ENCODE measurements around the gene ZNF462.
"Not testable (repeated sequence)": the region's sequence is repeated elsewhere in the genome, so short reads cannot be mapped to it uniquely, and the experiment has no call there.

Gene ZNF462

DNA sequence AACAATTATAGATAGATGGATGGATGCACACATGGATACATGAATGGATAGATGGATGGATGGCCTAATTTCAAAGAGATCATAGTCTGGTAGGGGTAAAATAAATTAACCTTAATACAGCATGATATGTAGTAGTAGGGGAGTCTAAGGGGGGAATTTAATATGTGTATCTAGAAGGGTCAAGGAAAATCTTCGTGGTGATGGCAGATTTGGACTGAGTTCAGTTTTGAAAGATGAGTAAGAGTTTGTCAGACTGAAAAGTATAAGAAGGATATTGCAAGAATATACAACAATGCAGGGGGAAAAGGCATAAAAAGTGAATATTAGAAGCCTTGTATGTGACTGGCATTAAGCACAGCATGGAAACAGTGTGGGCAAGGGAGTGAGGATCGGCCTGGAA, 98.7 kb downstream of the ZNF462 start:
- DNase-seq (ENCODE audit: low read depth in 2 of 2): no peak

DNA sequence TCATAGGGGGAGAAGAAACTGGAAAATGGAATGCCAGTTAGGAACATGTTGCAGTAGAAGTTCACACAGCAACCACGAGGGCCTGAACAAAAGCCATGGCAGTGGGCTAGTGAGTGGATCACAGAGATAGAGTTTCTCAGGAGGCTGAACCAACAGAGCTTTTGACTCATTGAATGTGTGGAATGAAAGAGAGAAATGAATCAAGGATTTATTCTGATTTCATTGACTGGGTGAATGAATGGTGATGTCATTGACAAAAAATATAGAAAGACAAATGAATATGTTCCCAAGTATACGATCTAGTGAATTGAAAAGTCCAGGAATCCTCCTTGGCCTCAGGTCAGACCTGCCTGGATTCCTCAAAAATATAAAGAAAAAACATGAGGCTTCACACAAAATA, 99.2 kb downstream of the ZNF462 start:
- no peak for DNase-seq (ENCODE audit: low read depth in 2 of 2)

DNA sequence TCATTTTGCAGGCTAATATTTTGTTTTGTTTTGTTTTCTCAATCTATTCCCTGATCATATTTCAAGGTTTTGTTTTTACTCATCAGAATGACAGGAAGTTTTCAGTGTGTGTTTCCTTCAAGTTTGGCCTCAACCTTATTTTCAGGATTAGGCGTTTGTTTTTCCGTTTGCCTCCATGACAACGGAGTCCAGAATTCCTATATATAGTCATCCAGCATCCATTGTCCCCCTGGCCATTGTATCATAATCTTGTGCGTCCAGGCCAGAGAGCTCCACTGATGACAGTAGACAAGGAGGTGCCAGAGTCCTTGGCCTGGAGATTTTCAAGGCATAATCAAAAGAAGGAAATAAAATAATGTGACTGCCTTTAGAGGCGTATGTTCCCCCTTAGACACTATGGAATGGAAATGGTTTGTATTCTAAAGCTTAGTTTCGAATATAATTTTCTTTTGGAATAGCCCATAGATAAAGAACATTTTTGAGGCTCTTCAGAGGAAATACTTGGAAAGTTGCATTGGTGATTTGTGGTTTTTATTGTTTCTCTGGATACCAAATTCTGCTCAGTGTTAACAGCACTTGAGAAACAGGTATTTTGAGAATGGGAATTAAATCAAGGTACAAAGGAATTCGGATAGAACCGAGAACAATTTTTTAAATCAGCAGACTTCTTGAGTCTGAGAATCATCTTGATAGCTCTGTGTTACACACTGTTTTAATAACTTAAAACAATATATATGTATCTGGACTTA, 99.8 kb downstream of the ZNF462 start:
- DNase-seq (ENCODE audit: low read depth in 2 of 2): no peak

DNA sequence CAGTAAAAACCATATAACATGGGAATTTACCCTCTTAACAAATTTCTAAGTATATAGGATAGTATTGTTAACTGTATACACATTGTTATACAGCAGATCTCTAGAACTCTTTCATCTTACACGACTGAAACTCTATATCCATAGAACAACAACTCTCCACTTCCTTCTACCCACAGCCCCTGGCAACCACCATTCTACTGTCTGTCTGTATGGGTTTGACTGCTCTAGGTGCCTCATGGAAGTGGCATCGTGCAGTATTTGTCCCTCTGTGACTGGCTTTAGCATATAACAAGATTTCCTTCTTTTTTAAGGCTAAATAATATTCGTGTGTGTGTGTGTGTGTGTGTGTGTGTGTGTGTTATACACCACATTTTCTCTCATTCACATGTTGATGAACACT, 100.7 kb downstream of the ZNF462 start:
- no peak for DNase-seq (ENCODE audit: low read depth in 2 of 2)

DNA sequence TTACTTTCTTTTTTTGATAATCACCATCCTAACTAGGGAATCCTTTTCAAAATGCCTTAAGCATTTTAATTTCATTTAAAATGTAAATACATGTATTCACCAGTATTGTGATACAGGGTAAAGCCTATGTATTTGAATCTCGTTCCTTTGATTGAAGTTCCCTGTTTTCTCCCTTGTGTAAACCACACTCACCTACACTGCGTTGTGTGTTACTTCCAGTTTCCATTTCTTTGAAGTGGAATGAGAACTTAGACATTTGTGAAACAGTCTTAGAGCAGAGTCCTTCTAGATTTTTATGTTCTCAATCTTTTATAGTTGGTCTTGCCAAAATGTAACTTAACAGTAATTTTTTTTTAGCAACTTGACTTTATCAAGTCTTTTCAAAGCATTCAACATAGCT, 101.4 kb downstream of the ZNF462 start:
- DNase-seq (ENCODE audit: low read depth in 2 of 2): no peak

DNA sequence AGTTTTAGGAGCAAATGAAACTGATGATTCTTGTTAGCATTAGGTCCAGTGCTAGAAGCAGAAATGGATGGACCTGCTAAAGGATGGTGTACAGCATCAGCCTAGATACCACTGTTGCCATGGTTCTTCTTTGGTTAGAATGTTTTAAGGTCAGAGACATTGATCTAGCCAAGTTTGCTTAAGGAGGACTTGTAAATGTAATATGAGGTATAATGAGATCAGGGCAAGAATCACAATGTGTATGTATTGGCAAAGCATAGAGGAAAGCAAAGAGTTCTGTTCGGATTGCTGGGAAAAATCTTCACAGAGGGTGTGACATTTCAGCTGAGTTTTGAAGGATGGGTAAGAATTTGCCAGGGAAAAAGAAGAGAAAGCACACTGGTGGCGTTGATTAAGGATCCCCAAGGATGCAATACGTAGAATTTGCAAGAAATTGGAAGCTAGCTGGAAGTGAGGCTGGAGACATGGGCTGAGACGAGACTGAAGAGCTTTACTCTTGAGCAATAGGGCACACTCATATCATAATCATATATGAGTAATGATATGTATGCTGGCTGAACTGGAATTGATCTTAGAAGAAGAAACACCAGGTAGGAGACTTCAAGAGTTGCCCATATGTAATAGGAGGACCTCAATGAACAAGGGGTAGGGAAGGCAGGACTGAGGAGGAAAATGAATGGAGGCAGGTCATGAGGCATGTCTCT, 102.0 kb downstream of the ZNF462 start:
- no peak for DNase-seq (ENCODE audit: low read depth in 2 of 2)

DNA sequence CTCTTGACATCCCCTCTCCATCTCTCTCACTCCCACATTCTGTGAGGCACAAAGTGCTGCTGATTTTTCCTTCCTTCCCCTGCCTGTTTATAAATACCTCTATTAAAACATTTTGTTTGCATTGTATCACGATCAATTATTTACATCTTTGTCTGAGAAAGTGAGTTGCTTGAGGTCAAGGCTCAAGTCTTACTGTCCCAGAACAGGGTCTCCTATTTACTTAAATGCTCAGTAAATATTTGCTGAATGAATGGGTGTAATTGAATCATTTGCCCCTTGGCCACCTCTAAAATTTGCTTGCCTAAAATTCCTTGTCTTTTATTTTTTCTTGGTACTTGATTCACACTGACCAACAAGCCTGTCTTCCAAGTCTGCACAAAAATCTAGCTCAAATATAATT, 103.5 kb downstream of the ZNF462 start:
- no peak for DNase-seq (ENCODE audit: low read depth in 2 of 2)

DNA sequence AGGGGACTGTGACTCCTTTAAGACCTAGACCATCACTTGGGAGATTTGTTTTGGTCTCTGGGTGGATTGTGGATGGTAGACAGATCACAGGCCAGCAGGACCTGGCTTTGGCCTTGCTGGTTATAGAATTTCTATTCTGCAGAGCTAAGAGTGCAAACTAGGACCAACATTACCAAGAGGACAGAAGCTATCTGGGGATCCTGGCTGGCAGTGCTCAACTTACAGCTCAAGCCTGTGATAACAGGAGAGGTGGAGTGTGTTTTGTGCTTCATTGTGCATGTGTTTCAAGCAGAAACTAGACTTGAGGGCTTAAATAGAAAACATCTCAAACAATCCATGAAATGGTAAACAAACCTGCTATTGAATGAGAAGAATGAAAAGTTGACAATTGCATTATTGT, 106.7 kb downstream of the ZNF462 start:
- no peak for DNase-seq (ENCODE audit: low read depth in 2 of 2)

DNA sequence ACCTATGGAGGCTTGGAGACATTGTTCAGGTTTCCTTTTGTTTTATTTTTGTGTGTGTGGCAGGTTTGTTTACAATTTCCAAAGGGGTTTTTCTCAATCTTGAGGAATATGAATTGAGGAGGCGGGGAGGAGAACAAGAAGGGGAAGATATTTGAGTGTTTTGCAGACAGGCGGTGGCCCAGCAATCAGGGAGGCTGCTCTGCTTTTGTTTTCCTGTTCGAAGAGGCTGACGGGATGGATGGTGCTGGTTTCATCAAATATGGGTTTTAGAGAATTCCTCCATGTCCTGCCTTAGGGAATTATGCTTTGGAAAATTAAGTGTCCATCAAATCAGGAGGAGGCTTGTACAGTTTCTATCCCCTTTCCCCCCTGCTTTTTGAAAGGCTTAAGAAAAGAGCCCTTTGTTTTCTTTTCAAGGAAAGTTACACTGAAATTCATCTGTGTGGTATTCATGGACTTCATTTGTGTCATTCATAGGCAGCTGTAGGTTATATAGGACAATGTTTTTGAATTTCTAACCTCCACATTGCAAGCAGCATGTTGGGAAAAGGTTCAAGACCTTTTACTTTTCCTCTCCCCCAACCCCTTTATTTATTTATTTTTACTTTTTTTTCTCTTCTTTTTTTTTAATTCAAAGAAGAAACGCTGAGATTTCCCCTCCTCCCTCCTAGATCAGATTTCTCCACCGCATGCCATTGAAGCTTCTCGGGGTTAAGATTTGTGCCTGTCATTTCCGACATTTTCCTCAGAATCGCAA, 107.4 kb downstream of the ZNF462 start:
- no peak for DNase-seq (ENCODE audit: low read depth in 2 of 2)

DNA sequence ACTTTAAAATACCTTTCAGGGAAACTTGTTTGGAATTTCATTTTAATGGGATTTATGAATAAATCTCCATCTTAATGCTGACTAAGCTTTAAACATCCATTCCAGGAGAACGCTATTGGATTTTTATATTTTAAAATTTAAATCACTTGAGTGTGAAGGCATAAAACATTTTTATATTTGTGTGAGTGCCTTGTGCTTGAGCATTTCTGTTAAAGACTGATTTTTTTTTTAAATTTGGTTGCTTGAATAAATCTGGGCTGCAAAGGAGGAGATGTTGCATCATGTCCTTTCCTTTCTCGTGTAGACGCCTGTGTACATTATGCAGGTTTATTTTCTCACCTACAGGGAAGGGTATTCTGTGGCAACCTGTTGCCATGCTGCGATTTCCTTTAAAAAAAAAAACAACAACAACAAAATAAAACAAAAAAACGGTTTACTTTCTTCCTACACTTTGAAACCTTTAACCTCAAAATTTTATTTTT, 108.1 kb downstream of the ZNF462 start:
- DNase-seq (ENCODE audit: low read depth in 2 of 2): no peak

DNA sequence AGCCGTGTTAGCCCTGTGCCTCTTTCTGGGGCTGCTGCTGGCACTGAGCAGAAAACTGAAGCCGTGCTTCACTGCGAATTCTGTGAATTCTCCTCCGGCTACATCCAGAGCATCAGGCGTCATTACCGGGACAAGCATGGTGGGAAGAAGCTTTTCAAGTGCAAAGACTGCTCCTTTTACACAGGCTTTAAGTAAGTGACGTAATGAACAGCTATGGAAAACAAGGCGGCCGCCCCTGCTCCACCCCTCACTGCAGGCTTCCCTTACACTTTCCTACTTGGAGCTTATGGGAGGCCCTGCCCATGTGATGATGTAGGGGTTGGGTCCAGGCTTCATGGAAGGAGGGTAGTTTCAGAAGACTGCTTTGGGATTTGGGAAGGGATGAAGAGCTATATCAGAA, 109.1 kb downstream of the ZNF462 start:
- DNase-seq (ENCODE audit: low read depth in 2 of 2): no peak

DNA sequence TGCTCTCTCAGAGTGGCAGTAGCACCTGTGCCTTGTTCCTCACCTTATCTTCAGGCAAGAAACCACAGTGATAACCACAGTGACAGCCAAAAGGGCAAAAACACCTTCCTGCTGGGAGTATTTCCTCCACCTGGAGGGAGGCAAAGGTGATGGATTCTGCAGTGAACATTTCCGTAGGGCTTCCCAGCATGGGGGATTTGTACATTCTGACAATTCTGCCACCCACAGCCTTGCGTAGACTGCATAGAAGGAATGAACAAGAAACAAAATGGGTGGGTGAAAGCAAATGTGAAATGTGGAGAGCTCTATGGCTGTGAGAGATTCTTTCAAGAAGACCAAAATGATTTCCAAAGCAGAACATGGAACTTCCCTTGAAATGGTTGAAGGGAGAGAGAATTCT, 111.4 kb downstream of the ZNF462 start:
- no peak for DNase-seq (ENCODE audit: low read depth in 2 of 2)

DNA sequence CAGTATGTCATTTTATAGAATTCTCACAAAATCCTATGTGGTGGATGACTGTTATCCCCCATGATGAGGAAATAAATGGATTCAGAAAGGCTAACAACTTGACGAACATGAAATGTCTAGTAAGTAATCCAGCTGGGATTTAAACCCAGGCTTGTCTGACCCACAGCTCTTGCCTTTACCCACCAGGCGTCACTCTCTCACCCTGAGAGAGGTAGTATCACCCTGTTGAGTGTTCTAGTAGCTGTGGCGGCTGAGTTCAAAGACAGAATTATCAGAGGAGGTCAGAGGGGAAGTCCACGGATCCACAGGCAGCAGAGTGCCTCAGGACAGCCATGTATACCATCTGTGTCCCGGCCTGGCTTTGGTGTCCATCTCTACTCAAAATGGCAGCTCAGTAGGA, 113.8 kb downstream of the ZNF462 start:
- DNase-seq (ENCODE audit: low read depth in 2 of 2): no peak

DNA sequence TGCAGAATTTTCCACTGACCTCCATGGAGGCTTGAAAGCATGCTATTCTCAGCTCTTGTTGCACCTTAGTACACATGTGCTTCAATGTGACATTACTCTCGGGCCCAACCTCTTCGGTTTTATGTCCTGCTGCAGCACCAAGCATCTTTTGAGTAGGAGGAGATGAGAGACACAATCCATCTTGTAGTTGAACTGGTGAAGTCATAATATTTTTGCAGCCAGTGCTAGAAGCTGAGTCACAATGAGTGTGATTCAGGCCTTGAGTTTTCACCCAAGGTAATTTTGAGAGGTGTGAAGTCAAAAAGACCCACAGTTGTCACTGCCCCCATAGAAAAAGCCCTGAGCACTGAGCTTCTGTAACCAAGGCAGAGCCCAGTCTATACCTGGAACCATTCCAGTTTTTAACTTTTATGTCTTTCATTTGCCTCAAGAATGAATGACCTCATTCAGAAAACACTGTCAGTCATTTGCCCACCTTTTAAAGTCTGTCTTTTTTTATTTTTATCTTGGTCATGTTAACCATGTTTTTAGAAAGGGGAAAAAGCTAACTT, 117.7 kb downstream of the ZNF462 start:
- no peak for DNase-seq (ENCODE audit: low read depth in 2 of 2)

DNA sequence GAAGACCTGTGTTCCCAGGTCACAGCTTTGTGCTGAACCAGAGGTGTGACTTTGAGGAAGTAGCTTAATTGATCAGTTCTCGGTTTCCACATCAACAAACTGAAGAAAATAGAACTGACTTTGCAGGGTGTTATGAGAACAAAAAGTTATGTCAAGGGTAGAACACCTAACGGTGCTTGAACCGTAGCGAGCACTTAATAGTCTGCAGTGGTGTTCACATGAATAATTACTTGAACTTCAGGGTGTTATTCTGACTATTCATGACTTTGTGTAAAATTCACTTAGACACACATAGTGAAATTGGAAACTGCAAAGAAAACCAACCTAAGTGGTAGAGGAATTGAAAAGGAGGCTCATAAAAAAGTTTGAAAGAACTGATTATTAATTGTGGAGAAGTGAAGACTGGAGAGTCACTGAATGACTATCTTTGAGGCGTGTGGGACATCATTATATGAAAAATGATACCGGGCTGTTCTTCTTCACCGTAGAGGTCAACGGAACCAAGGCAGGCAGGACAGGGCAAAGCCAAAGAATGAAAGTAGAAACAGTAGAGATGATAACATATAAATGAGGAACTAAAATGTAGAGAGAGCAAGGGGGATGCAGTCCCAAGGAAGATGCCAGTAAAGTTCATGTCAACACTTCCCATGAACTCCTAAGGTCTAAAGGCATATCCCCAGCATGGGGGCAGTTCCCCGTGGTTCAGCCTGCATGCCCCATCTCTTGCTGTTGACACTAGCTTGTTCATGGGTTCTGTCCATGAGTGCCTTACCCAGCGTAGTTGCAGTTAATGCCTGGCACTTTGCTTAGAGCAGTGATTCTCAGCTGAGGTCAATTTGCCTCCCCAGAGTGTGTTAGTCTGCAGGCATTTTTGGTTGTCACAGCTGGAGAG, 118.7 kb downstream of the ZNF462 start:
- DNase-seq (ENCODE audit: low read depth in 2 of 2): no peak

DNA sequence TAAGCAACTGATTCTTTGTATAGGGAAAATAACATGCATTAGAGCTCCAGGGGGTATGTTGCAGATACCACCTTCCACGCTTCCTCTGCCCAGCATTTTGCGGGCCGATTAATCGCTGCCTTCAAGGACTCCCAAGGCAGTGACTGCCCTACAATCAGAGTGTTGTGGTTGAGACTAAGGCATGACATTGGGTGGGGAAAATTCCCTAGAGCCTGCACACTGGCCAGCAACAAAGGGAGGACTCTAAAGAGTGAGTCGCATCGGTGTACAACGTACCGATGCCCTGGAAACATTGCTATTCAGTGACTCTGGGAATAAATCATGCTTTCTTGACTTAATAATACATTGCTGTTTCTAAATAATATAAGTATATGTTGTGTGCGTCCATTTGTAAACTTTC, 119.7 kb downstream of the ZNF462 start:
- no peak for DNase-seq (ENCODE audit: low read depth in 2 of 2)

DNA sequence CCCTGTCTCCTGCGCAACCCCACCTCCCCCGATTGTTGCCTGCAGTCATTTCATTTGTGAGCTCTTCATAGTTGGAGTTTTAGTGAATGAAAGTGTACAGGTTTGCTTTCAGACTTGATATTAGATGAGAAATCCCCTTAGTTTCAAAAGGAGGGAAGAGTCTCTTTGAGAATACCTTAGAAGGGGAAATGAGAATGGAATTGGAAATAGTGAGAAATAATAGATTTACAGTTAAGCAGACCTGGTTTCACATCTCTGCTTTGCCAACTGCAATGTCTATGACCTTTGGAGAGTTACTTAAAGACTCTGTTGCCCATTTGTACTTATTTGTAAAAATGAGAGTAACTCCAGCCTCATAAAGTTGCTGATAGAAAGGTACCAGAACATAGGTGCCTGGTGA, 120.4 kb downstream of the ZNF462 start:
- DNase-seq (ENCODE audit: low read depth in 2 of 2): no peak

DNA sequence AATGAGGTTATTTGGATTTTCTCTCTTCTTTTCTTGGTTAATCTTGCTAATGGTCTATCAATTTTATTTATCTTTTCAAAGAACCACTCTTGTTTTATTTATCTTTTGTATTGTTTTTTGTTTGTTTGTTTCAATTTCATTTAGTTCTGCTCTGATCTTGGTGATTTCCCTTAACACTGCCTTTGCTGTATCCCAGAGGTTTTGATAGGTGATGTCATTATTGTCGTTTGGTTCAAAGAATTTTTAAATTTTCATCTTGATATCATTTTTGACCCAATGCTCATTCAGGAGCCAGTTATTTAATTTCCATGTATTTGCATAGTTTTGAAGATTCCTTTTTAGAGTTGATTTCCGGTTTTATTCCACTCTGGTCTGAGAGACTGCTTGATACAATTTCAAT, 126.9 kb downstream of the ZNF462 start:
- DNase-seq (ENCODE audit: low read depth in 2 of 2): not testable (repeated sequence)

DNA sequence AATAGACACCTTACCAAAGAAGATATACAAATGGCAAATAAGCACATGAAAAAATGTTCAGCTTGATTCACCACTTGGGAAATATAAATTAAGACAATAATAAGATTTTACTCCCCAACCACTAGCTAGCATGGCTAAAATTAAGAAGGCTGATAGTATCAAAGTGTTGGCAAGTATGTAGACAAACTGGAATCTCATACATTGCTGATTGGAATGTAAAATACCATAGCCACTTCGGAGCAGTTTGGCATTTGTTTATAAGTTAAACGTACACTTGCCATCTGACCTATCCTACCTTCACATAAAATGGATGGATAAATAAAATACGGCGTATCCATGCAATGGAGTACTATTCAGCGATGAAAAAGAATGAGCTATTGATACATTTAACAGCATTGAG, 129.2 kb downstream of the ZNF462 start:
- no peak for DNase-seq (ENCODE audit: low read depth in 2 of 2)

DNA sequence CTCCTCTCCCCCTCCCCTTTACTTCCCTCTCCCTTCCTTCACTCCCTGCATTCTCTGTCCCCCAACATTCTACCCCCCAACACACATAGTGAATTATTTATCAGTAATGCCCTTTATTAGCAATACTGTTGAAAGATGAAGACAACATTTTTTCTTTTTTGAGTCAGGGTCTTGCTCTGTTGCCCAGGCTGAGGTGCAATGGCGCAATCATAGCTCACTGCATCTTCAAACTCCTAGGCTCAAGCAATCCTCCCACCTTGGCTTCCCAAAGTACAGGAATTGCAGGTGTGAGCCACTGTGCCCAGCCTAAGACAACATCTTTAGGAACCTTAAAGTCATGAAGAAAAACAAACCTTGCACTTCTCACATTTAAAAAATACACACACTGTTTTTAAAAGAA, 130.6 kb downstream of the ZNF462 start:
- DNase-seq (ENCODE audit: low read depth in 2 of 2): no peak

DNA sequence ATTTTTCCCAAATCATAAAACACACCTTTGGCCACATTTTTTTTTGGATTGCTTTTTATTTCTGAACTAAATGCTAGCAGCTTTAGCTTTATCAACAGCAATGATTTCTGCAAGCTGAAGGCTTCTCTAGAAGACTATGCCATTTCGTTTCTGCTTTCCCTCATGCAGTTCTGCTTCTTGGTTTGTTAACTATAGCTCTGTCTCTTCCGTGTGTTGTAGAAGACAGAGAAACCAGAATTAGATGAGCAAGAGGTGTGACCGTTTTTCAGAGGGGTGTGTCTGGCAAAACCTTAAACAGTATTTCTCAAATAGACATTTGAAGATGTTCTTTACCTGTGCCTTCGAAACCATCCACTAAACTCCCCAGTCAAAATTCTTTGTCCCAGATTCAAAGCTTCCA, 131.5 kb downstream of the ZNF462 start:
- no peak for DNase-seq (ENCODE audit: low read depth in 2 of 2)
